KMS-11 (cell line): ENCODE data around the gene RBM23.

Experiments
- H2AFZ ChIP-seq: fragments of 200-600 bp; sonication (generic); 2 replicates; pipeline ENCODE4 v1.6.1; 2016; ENCODE audit warnings: antibody characterized with exemption, mixed run types, low read depth
- H3K27ac ChIP-seq: fragments of 200-600 bp; sonication (generic); 2 replicates; pipeline ENCODE4 v1.6.1; 2016; ENCODE audit warnings: mild to moderate bottlenecking, mixed run types
- H3K27me3 ChIP-seq: fragments of 200-600 bp; sonication (generic); 2 replicates; pipeline ENCODE4 v1.6.1; 2017; ENCODE audit warnings: mild to moderate bottlenecking, low read depth, mixed run types, moderate library complexity; ENCODE audit not compliant: insufficient read depth
- H3K36me3 ChIP-seq: fragments of 200-600 bp; sonication (generic); 2 replicates; pipeline ENCODE4 v1.6.1; 2017; ENCODE audit warnings: mild to moderate bottlenecking, mixed run types; ENCODE audit not compliant: insufficient read depth
- H3K4me1 ChIP-seq: fragments of 200-600 bp; sonication (generic); 2 replicates; pipeline ENCODE4 v1.6.1; 2016; ENCODE audit warnings: mild to moderate bottlenecking, low read depth, mixed run types; ENCODE audit not compliant: poor library complexity, severe bottlenecking
- H3K4me2 ChIP-seq: fragments of 200-600 bp; sonication (generic); 2 replicates; pipeline ENCODE4 v1.7.0; 2016; ENCODE audit warnings: mild to moderate bottlenecking, mixed run types
- H3K4me3 ChIP-seq: fragments of 200-600 bp; sonication (generic); IDR thresholded peaks from 2 replicates; pipeline ENCODE4 v1.6.1; 2017; ENCODE audit warnings: low read depth, low read length, mixed read lengths; ENCODE audit not compliant: insufficient read depth
- H3K79me2 ChIP-seq: fragments of 200-600 bp; sonication (generic); 2 replicates; pipeline ENCODE4 v1.6.1; 2016; ENCODE audit warnings: low read depth, mixed run types; ENCODE audit not compliant: insufficient read depth
- H3K9ac ChIP-seq: fragments of 200-600 bp; sonication (generic); 2 replicates; pipeline ENCODE4 v1.6.1; 2016; ENCODE audit warnings: mild to moderate bottlenecking, mixed run types
- H4K20me1 ChIP-seq: fragments of 200-600 bp; sonication (generic); 2 replicates; pipeline ENCODE4 v1.6.1; 2016; ENCODE audit warnings: mild to moderate bottlenecking, mixed run types; ENCODE audit not compliant: insufficient read depth
- CTCF ChIP-seq: fragments of 200-600 bp; sonication (generic); conservative IDR thresholded peaks from 2 replicates; pipeline ENCODE4 v1.6.1; 2017; ENCODE audit warnings: low read depth, mild to moderate bottlenecking, antibody characterized with exemption, low read length, moderate library complexity, mixed read lengths

RBM23 gene

GRCh38 chr14:22845821-22846625, 72.9 kb downstream of the RBM23 start:
- Histone ChIP-seq H2AFZ (no peak overlapping the region), H3K27me3 (no peaks in the 10 kb centered on the region), H3K36me3 (no peaks in the 10 kb centered on the region), H3K9ac (no peak overlapping the region), H3K27ac (no peak overlapping the region), H3K4me2 (no peak overlapping the region), H3K4me1 (peaks cover 6% of the 10 kb centered on the region), H4K20me1 (no peaks in the 10 kb centered on the region), H3K79me2 (no peaks in the 10 kb centered on the region), H3K4me3 (no peak overlapping the region)
- no peak for TF ChIP-seq CTCF

- H3K27me3 ChIP-seq = no peaks in the 10 kb centered on the region
- H4K20me1 ChIP-seq = no peaks in the 10 kb centered on the region
- no peak overlapping the region for H3K4me3 ChIP-seq
- peaks cover 6% of the 10 kb centered on the region for H3K4me1 ChIP-seq
- no peak overlapping the region for H3K4me2 ChIP-seq
- H2AFZ ChIP-seq = no peak overlapping the region
- no peak overlapping the region for H3K27ac ChIP-seq
- no peak for TF ChIP-seq CTCF
- no peaks in the 10 kb centered on the region for H3K36me3 ChIP-seq
- no peaks in the 10 kb centered on the region for H3K79me2 ChIP-seq
- H3K9ac ChIP-seq = no peak overlapping the region
These were observed 73.9 kb downstream of the RBM23 start for GRCh38 chr14:22845103-22845394.

GRCh38 chr14:22844221-22845102, 74.5 kb downstream of the RBM23 start:
- Histone ChIP-seq H3K9ac (no peak overlapping the region), H4K20me1 (no peaks in the 10 kb centered on the region), H2AFZ (no peak overlapping the region), H3K4me3 (no peak overlapping the region), H3K79me2 (no peaks in the 10 kb centered on the region), H3K27ac (no peak overlapping the region), H3K27me3 (no peaks in the 10 kb centered on the region), H3K4me1 (peaks cover 7% of the 10 kb centered on the region), H3K36me3 (no peaks in the 10 kb centered on the region), H3K4me2 (no peak overlapping the region)
- no peak for TF ChIP-seq CTCF
